ENCODE results near the gene ST6GALNAC5.
A peak's percentile ranks its signal among the peaks of the same experiment; 100 is the strongest.

Gene ST6GALNAC5

DNA sequence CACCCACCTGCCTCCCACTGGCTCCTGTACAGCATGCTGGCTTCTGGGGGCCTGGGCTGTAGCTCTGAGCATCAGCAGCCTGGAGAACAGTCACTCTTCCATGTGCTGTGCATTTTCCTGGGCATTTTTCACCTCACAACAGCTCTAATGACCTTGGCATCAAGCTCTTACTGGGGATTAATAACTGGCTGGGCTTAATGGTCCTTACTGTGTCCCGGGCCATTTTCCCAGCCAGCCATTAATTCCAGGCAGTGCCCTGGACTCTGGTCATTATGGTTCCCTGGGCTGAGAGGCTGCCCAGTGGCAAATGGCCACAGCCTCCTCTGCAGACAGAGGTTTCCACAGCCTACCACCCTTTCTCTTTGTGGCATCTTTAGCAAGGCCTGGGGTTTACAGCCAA, 171.8 kb downstream of the ST6GALNAC5 start:
- no peak overlapping the region for H3K9ac ChIP-seq (ENCODE audit: low read length)

DNA sequence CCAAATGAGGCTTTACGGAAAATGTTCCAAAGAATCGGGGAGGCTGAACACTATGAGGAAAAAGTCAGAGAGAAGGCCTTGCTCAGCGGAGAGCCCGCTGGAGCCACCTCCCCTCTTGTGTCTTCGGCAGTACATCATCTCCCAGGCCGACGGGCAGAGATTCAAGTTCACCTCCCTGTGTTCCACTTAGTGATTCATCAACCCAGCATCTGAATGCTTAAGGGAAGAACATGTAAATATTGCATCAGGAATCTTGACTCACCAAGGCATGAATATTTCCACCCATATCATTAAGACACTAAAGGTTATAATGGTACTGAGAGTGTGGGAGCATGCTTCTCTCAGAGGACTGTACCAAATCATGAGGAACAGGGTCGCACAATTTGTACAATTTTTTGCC, 172.5 kb downstream of the ST6GALNAC5 start:
- no peak overlapping the region for H3K4ac ChIP-seq (ENCODE audit: low read depth, low read length)
- H4K91ac ChIP-seq (ENCODE audit: low read depth, low read length), result no peak overlapping the region
- H3K36me3 ChIP-seq (ENCODE audit: control insufficient read depth in 1 of 2, insufficient read depth in 2 of 2, low read length in 2 of 2), result no peaks in the 10 kb centered on the region
- no peak overlapping the region for H2AFZ ChIP-seq (ENCODE audit: insufficient read depth, low read length, poor library complexity)
- no peak overlapping the region for H3K4me3 ChIP-seq (ENCODE audit: low read depth, low read length)
- no peak overlapping the region for H3K18ac ChIP-seq (ENCODE audit: low read length)
- H3K9ac ChIP-seq (ENCODE audit: low read length), result no peak overlapping the region
- no peak overlapping the region for H3K27ac ChIP-seq (ENCODE audit: low read depth, low read length)
- peak; percentile 75 to 92 for DNase-seq
- H2BK120ac ChIP-seq (ENCODE audit: insufficient read depth, low read length, poor library complexity), result no peak overlapping the region
- no peak overlapping the region for H3K4me2 ChIP-seq (ENCODE audit: low read length)
- H3K27me3 ChIP-seq (ENCODE audit: insufficient read depth, low read length), result no peaks in the 10 kb centered on the region
- H4K8ac ChIP-seq (ENCODE audit: low read depth, low read length), result no peak overlapping the region
- no peaks in the 10 kb centered on the region for H3K79me2 ChIP-seq (ENCODE audit: control insufficient read depth, insufficient read depth, low read length, poor library complexity)
- H3K9me3 ChIP-seq (ENCODE audit: insufficient read depth, low read depth, low read length), result no peaks in the 10 kb centered on the region
- H3K23ac ChIP-seq (ENCODE audit: low read length), result no peak overlapping the region
- no CpG with 5 or more reads among the region's 8 CpGs for WGBS (ENCODE audit: extremely low coverage, insufficient coverage, insufficient read length)
- no peak overlapping the region for H2BK5ac ChIP-seq (ENCODE audit: low read depth, low read length, poor library complexity)
- no peak overlapping the region for H3K14ac ChIP-seq (ENCODE audit: low read length)
- H2BK12ac ChIP-seq (ENCODE audit: low read length), result no peak overlapping the region
- H2AK5ac ChIP-seq (ENCODE audit: low read length), result no peak overlapping the region
- no peaks in the 10 kb centered on the region for H3K79me1 ChIP-seq (ENCODE audit: low read length)
- H3K4me1 ChIP-seq (ENCODE audit: control insufficient read depth in 1 of 2, insufficient read depth in 2 of 2, low read length in 2 of 2), result no peaks in the 10 kb centered on the region
- no peak overlapping the region for H4K12ac ChIP-seq (ENCODE audit: low read depth, low read length)

More for the DNA sequence above, 171.8 kb downstream of the ST6GALNAC5 start:
- no peak overlapping the region for H3K4me2 ChIP-seq (ENCODE audit: low read length)
- no peak overlapping the region for H2BK120ac ChIP-seq (ENCODE audit: insufficient read depth, low read length, poor library complexity)
- H3K18ac ChIP-seq (ENCODE audit: low read length), result no peak overlapping the region
- no peak overlapping the region for H4K8ac ChIP-seq (ENCODE audit: low read depth, low read length)
- no peaks in the 10 kb centered on the region for H3K9me3 ChIP-seq (ENCODE audit: insufficient read depth, low read depth, low read length)
- H2BK12ac ChIP-seq (ENCODE audit: low read length), result no peak overlapping the region
- no peaks in the 10 kb centered on the region for H3K79me1 ChIP-seq (ENCODE audit: low read length)
- no peak overlapping the region for H2AFZ ChIP-seq (ENCODE audit: insufficient read depth, low read length, poor library complexity)
- no peaks in the 10 kb centered on the region for H3K36me3 ChIP-seq (ENCODE audit: control insufficient read depth in 1 of 2, insufficient read depth in 2 of 2, low read length in 2 of 2)
- no peak overlapping the region for H3K4ac ChIP-seq (ENCODE audit: low read depth, low read length)
- H2BK5ac ChIP-seq (ENCODE audit: low read depth, low read length, poor library complexity), result no peak overlapping the region
- no peak overlapping the region for H3K14ac ChIP-seq (ENCODE audit: low read length)
- no peak overlapping the region for H3K27ac ChIP-seq (ENCODE audit: low read depth, low read length)
- no peak overlapping the region for H3K23ac ChIP-seq (ENCODE audit: low read length)
- DNase-seq, result no peak
- H2AK5ac ChIP-seq (ENCODE audit: low read length), result no peak overlapping the region
- no peaks in the 10 kb centered on the region for H3K79me2 ChIP-seq (ENCODE audit: control insufficient read depth, insufficient read depth, low read length, poor library complexity)
- no peaks in the 10 kb centered on the region for H3K27me3 ChIP-seq (ENCODE audit: insufficient read depth, low read length)
- no peak overlapping the region for H4K91ac ChIP-seq (ENCODE audit: low read depth, low read length)
- WGBS (ENCODE audit: extremely low coverage, insufficient coverage, insufficient read length), result no CpG with 5 or more reads among the region's 1 CpG
- H4K12ac ChIP-seq (ENCODE audit: low read depth, low read length), result no peak overlapping the region
- H3K4me3 ChIP-seq (ENCODE audit: low read depth, low read length), result no peak overlapping the region
- H3K4me1 ChIP-seq (ENCODE audit: control insufficient read depth in 1 of 2, insufficient read depth in 2 of 2, low read length in 2 of 2), result no peaks in the 10 kb centered on the region

DNA sequence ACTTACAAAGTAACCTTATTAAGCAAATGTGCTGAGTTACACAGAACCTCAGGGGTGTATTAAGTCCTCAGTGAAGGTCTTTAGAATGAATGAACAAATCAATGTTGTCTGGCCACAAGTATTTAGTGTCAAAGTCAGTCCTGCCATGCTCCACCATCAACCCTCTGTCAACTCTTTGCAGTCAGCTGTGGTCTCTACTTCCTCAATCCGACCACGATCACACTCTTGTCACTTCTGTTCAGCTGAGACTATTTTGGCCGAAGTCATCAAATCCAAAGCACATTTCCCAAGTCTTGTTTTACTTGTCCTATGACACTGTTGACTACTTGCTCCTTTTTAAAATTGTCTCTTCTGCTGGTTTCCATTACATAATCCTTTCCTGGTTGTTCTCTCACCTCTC, 173.5 kb downstream of the ST6GALNAC5 start:
- Histone ChIP-seq H3K4ac (ENCODE audit: low read depth, low read length) (no peak overlapping the region), H3K36me3 (ENCODE audit: control insufficient read depth in 1 of 2, insufficient read depth in 2 of 2, low read length in 2 of 2) (no peaks in the 10 kb centered on the region), H3K18ac (ENCODE audit: low read length) (no peak overlapping the region), H3K23ac (ENCODE audit: low read length) (no peak overlapping the region), H3K14ac (ENCODE audit: low read length) (no peak overlapping the region), H3K9ac (ENCODE audit: low read length) (no peak overlapping the region), H2BK12ac (ENCODE audit: low read length) (no peak overlapping the region), H4K12ac (ENCODE audit: low read depth, low read length) (no peak overlapping the region), H3K27me3 (ENCODE audit: insufficient read depth, low read length) (no peaks in the 10 kb centered on the region), H3K4me1 (ENCODE audit: control insufficient read depth in 1 of 2, insufficient read depth in 2 of 2, low read length in 2 of 2) (no peaks in the 10 kb centered on the region), H2BK5ac (ENCODE audit: low read depth, low read length, poor library complexity) (no peak overlapping the region), H3K79me1 (ENCODE audit: low read length) (no peaks in the 10 kb centered on the region), H3K9me3 (ENCODE audit: insufficient read depth, low read depth, low read length) (no peaks in the 10 kb centered on the region), H2BK120ac (ENCODE audit: insufficient read depth, low read length, poor library complexity) (no peak overlapping the region), H2AK5ac (ENCODE audit: low read length) (no peak overlapping the region), H3K4me3 (ENCODE audit: low read depth, low read length) (no peak overlapping the region), H4K91ac (ENCODE audit: low read depth, low read length) (no peak overlapping the region), H3K27ac (ENCODE audit: low read depth, low read length) (no peak overlapping the region), H2AFZ (ENCODE audit: insufficient read depth, low read length, poor library complexity) (no peak overlapping the region), H4K8ac (ENCODE audit: low read depth, low read length) (no peak overlapping the region), H3K4me2 (ENCODE audit: low read length) (no peak overlapping the region), H3K79me2 (ENCODE audit: control insufficient read depth, insufficient read depth, low read length, poor library complexity) (no peaks in the 10 kb centered on the region)
- no peak for DNase-seq
- WGBS (ENCODE audit: extremely low coverage, insufficient coverage, insufficient read length), result no CpG with 5 or more reads among the region's 3 CpGs

DNA sequence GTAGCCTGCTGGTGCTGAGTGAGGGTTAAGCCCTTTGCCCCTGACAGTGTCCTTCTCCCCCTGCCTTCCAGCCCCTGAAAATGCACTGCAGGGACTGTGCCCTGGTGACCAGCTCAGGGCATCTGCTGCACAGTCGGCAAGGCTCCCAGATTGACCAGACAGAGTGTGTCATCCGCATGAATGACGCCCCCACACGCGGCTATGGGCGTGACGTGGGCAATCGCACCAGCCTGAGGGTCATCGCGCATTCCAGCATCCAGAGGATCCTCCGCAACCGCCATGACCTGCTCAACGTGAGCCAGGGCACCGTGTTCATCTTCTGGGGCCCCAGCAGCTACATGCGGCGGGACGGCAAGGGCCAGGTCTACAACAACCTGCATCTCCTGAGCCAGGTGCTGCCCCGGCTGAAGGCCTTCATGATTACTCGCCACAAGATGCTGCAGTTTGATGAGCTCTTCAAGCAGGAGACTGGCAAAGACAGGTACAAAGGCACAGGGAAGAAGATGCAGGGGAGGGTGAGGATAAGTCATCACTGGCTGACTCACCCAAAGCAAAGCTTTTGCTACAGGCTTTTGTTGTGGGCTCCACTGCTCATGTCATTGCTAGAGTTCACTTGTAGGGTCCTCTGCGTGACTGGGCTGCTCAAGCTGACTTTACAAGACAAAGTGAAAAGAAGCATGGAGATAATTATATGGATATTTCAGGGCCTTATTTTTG, 177.0 kb downstream of the ST6GALNAC5 start:
- no CpG with 5 or more reads among the region's 20 CpGs for WGBS (ENCODE audit: extremely low coverage, insufficient coverage, insufficient read length)
- Histone ChIP-seq H2BK12ac (ENCODE audit: low read length) (no peak overlapping the region), H2AK5ac (ENCODE audit: low read length) (no peak overlapping the region), H3K27me3 (ENCODE audit: insufficient read depth, low read length) (no peaks in the 10 kb centered on the region), H3K23ac (ENCODE audit: low read length) (no peak overlapping the region), H3K18ac (ENCODE audit: low read length) (no peak overlapping the region), H3K4me3 (ENCODE audit: low read depth, low read length) (no peak overlapping the region), H2BK120ac (ENCODE audit: insufficient read depth, low read length, poor library complexity) (no peak overlapping the region), H3K36me3 (ENCODE audit: control insufficient read depth in 1 of 2, insufficient read depth in 2 of 2, low read length in 2 of 2) (no peaks in the 10 kb centered on the region), H4K8ac (ENCODE audit: low read depth, low read length) (no peak overlapping the region), H3K27ac (ENCODE audit: low read depth, low read length) (no peak overlapping the region), H2BK5ac (ENCODE audit: low read depth, low read length, poor library complexity) (no peak overlapping the region), H3K9ac (ENCODE audit: low read length) (no peak overlapping the region), H4K91ac (ENCODE audit: low read depth, low read length) (no peak overlapping the region), H4K12ac (ENCODE audit: low read depth, low read length) (no peak overlapping the region), H3K9me3 (ENCODE audit: insufficient read depth, low read depth, low read length) (no peaks in the 10 kb centered on the region), H3K4ac (ENCODE audit: low read depth, low read length) (no peak overlapping the region), H3K4me1 (ENCODE audit: control insufficient read depth in 1 of 2, insufficient read depth in 2 of 2, low read length in 2 of 2) (no peaks in the 10 kb centered on the region), H3K79me2 (ENCODE audit: control insufficient read depth, insufficient read depth, low read length, poor library complexity) (no peaks in the 10 kb centered on the region), H3K79me1 (ENCODE audit: low read length) (no peaks in the 10 kb centered on the region), H3K4me2 (ENCODE audit: low read length) (no peak overlapping the region), H3K14ac (ENCODE audit: low read length) (no peak overlapping the region), H2AFZ (ENCODE audit: insufficient read depth, low read length, poor library complexity) (no peak overlapping the region)
- no peak for DNase-seq

All from trophoblast cell (in vitro differentiated cells and primary cell).